LHCN-M2 (cell line): ENCODE results near the gene PPP2R1B. TPM values are rescaled to one million over a fixed set of nuclear protein-coding genes. Genes with fewer than 3 reads are reported as not detected.

Experiments used
- DNase-seq: peaks from one replicate; pipeline ENCODE4 v3.0.0-alpha.2; 2012; ENCODE audit warnings: low read depth
- total RNA-seq: library from RNA; depleted of rRNA; stranded (reverse); fragments of >200 nt; gene quantifications from 2 replicates; pipeline ENCODE4 v1.2.3, GENCODE V29; 2014; rRNA removed

PPP2R1B gene
- total RNA-seq, 1 experiment from 2014 or later, result 32.3 TPM

GRCh38 chr11:111693224-111693937 lies 72.8 kb downstream of the PPP2R1B start:
- no peak for DNase-seq

- no peak for DNase-seq
Observed at GRCh38 chr11:111691741-111692140, 74.4 kb downstream of the PPP2R1B start.

GRCh38 chr11:111691176-111691575 lies 75.0 kb downstream of the PPP2R1B start:
- DNase-seq, result no peak

GRCh38 chr11:111688013-111688412 lies 78.2 kb downstream of the PPP2R1B start:
- no peak for DNase-seq

GRCh38 chr11:111684251-111684650 lies 81.9 kb downstream of the PPP2R1B start:
- no peak for DNase-seq

GRCh38 chr11:111683806-111684205 lies 82.4 kb downstream of the PPP2R1B start:
- no peak for DNase-seq

- no peak for DNase-seq
Observed at GRCh38 chr11:111680486-111681175, 85.6 kb downstream of the PPP2R1B start.

Other genes with a start within 250 kb of the PPP2R1B start
- gene LAYN, start 225.7 kb downstream of the PPP2R1B start, total RNA-seq, result 18.8 and 23.1 TPM in 2 replicates
- gene SIK2, start 163.9 kb downstream of the PPP2R1B start, total RNA-seq, result 11.3 and 12.2 TPM in 2 replicates
- 41.2 and 44.4 TPM in 2 replicates for gene ALG9, start 105.2 kb upstream of the PPP2R1B start, total RNA-seq
- gene FDXACB1, start 112.8 kb upstream of the PPP2R1B start, total RNA-seq, result 2.8 and 2.9 TPM in 2 replicates
- gene CFAP68, start 113.2 kb upstream of the PPP2R1B start, total RNA-seq, result 19.9 and 27.1 TPM in 2 replicates
- 69.9 and 70.6 TPM in 2 replicates for gene CRYAB, start 145.4 kb upstream of the PPP2R1B start, total RNA-seq
- 0.58 and 1.6 TPM in 2 replicates for gene HSPB2, start 146.3 kb upstream of the PPP2R1B start, total RNA-seq
- gene C11orf52, start 152.5 kb upstream of the PPP2R1B start, total RNA-seq, result 1.2 and 2.1 TPM in 2 replicates
- 17.0 and 17.1 TPM in 2 replicates for gene DIXDC1, start 171.0 kb upstream of the PPP2R1B start, total RNA-seq